NCI-H1436 treated with DMSO at 0.1 percent for 48 hours (cell line): Measurements from ENCODE around the gene CNTN1.

ENCODE experiments used
- DNase-seq: peaks from one replicate; lab custom pipeline; 2025; lab: John Stamatoyannopoulos, UW

CNTN1 gene

DNA sequence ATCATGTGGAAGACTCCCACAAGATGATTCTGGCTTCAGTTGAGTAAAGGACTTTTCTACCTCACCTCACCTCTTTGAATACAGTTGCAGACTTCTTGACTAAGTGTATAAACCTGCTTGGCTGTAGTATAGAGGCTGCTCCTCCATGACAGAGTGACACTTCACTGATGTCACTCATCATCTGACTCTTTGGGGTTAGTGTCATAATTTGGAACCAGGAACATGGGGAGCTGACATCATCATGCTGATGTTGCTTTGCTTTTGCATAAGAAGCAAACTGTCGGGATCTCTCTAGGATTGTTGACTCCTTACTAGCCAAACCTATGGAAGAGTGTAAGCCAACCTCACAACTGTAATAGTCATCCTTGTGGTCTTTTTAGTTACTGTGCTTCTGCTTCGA, 420.7 kb downstream of the CNTN1 start:
- no peak for DNase-seq

DNA sequence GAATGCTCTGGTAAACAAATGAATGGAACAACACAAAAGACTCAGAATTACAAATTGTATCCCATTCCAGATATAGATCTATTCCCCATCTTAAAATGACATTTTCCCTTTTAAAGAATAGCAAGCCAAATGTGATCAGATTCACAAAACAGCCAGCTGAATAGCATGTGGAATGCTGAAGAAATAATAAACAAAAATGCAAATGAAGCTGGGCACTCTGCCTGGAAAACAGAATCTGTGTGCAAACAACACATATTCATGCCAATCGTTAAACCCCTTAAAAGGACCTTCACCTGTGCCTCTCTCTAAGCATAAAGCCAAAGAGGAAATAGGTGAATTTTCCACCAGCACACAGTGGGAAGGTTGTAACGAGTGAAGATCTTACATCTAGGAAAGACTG, 428.0 kb downstream of the CNTN1 start:
- no peak for DNase-seq

DNA sequence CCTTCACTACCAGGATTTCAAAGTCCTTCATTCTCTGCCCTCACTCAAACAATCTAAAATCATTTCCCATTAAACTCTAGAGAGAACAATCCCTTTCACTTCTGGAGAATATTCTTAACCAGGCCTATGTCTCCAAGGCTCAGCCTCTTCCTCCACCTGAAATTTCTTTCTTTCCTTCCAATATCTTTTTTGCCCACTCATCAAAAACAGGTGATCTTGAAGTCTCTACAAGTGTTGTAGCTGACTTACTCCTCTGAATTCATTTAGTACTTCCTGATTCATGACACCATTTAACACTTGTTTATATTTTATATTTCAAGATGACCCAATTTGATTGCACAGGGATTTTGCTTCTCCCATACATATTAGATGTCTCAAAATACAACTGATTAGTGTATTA, 429.1 kb downstream of the CNTN1 start:
- DNase-seq, result no peak
